Stimulated activated CD8-positive, alpha-beta memory T cell treated with anti-CD3 and anti-CD28 coated beads, Interleukin-15, amount 100 ng/mL, for 1 hour (primary cell): ENCODE data around the gene CTDSPL.
"Not testable (repeated sequence)": the region's sequence is repeated elsewhere in the genome, so short reads cannot be mapped to it uniquely, and the experiment has no call there.

Experiments used
- DNase-seq: peaks from one replicate; pipeline ENCODE4 v3.0.0-alpha.2; 2020; ENCODE audit warnings: low read depth

CTDSPL gene

GRCh38 chr3:38019658-38020341, 158.1 kb downstream of the CTDSPL start:
- DNase-seq, result no peak

GRCh38 chr3:38020342-38020726, 158.7 kb downstream of the CTDSPL start:
- no peak for DNase-seq

GRCh38 chr3:38021196-38021595, 159.5 kb downstream of the CTDSPL start:
- no peak for DNase-seq

- no peak for DNase-seq
Observed at GRCh38 chr3:38022301-38022700, 160.6 kb downstream of the CTDSPL start.

GRCh38 chr3:38022896-38023709, 161.4 kb downstream of the CTDSPL start:
- DNase-seq, result no peak

- no peak for DNase-seq
Observed at GRCh38 chr3:38026856-38027255, 165.2 kb downstream of the CTDSPL start.

- no peak for DNase-seq
Observed at GRCh38 chr3:38027466-38028465, 166.1 kb downstream of the CTDSPL start.

GRCh38 chr3:38028621-38029361, 167.1 kb downstream of the CTDSPL start:
- no peak for DNase-seq

- no peak for DNase-seq
Observed at GRCh38 chr3:38029400-38030125, 167.9 kb downstream of the CTDSPL start, which contains the start of gene PLCD1. PLCD1 (minus strand) TSS chr3:38029642; CDS start chr3:38029539, 103 bp downstream.

GRCh38 chr3:38030126-38031021, 168.7 kb downstream of the CTDSPL start:
- DNase-seq, result no peak

GRCh38 chr3:38031022-38031994, 169.6 kb downstream of the CTDSPL start:
- no peak for DNase-seq

GRCh38 chr3:38032328-38032865, 170.7 kb downstream of the CTDSPL start:
- DNase-seq, result no peak

GRCh38 chr3:38033586-38033985, 171.9 kb downstream of the CTDSPL start:
- DNase-seq, result not testable (repeated sequence)
